Left forelimb (tissue), 1 donor: ENCODE results near the gene DAZL.

Source experiments
- DNase-seq: peaks from one replicate; pipeline ENCODE4 v3.0.0-alpha.2; 2018; ENCODE audit warnings: low spot score

Gene DAZL

GRCh38 chr3:16543242-16543864 lies 61.9 kb downstream of the DAZL start:
- no peak for DNase-seq

DNA sequence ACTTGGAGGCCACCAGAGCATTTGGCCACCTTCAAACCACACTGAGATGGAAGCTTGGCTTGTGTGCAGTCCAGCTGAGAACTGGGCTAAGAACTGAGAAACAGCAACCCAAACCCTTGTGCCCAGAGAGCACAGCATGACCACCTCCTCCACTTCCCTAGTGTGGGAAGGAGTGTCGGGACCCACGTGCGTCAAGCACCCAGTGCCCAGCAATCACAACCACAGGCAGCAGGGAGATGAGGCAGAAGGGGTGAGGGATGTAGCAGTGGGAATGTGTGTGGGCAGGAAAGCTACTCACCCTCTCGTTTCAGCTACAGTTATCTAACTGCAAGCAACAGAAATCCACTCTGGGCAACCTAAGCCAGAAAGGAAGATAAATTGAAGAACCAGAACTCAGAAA lies 66.7 kb downstream of the DAZL start:
- no peak for DNase-seq

DNA sequence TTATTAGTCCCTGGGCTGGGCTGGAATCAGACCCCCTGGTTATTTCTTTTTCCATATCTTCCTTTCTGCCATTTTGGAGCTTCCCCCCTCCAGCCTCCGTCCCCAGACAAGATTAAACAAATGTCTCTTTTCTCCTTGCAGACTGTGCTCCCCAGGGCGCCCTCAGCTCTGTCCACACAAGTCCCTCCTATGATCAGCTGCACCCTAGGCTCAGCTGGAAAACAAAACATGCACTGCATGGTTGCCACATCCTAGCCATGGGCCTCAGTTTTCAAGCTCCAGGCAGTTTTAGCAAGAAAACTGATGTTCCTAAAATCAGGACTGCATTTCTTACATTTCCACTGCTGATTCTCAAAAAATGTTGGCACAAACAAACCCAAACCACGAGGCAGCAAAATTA lies 68.2 kb downstream of the DAZL start:
- DNase-seq: no peak
